ENCODE measurements around the gene ENDOU.

ENDOU gene

GRCh38 chr12:47755655-47756562 is 30.6 kb upstream of the ENDOU start:
- no peak for TF ChIP-seq CTCF (IDR thresholded peaks at IDR 0.05; ENCODE audit: low read depth, low read length, missing control alignments)
- no peak overlapping the region for H3K4me3 ChIP-seq (replicated peaks; ENCODE audit: low read depth, low read length)
- no peak for DNase-seq (ENCODE audit: extremely low read depth, low read depth)

- H3K4me3 ChIP-seq (replicated peaks; ENCODE audit: low read depth, low read length), result no peak overlapping the region
- no peak for TF ChIP-seq CTCF (IDR thresholded peaks at IDR 0.05; ENCODE audit: low read depth, low read length, missing control alignments)
- DNase-seq (ENCODE audit: extremely low read depth, low read depth), result no peak
Measured at GRCh38 chr12:47754881-47755280, 29.6 kb upstream of the ENDOU start.

GRCh38 chr12:47754126-47754525 is 28.8 kb upstream of the ENDOU start:
- TF ChIP-seq CTCF (IDR thresholded peaks at IDR 0.05; ENCODE audit: low read depth, low read length, missing control alignments), result no peak
- no peak overlapping the region for H3K4me3 ChIP-seq (replicated peaks; ENCODE audit: low read depth, low read length)
- DNase-seq (ENCODE audit: extremely low read depth, low read depth), result no peak

DNA sequence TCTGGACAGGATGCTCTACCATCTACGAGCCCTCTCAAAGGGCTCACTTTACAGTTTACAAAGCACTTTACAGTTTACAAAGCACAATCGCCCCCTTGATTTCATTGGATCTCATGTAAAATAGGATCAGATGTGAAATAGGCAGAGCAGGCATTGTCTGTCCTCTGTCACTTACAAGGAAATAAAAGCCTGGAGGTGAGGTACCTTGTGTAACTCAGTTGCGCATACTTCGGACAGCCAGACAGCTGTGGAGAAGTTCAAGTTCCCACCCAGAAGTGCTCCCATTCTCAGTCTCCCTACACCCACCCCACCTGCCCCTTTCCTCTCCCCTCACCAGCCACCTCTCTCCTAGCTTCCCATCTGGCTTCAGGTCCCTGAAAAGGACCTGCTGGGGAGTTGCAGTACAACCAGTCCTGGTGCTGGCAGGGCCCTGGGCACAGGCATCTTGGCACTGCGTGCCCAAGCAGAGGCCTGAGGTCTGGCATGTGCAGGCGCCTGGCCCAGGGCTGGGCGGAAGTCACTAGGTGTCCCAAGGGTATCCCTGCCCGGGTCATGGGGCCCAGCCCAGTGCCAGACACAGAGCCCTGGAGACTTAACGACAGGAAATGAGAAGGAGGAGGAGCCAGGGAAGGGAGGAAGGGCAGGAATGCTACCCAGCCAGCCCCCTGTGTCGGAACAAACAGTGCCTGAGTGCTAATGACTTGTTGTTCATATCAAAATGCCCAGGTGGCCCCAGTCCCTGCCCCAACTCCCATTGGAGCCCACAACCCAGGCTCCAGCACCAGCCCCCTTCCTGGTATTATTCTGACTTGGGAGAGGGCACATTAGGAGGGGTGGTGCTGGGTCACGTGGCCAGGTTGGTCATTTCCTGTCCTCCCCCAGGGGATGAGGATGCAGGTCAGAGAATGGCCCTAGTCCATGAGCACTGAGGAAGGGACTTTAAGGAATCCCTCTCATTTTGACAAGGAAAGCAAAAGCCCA is 28.0 kb upstream of the ENDOU start:
- TF ChIP-seq CTCF (IDR thresholded peaks at IDR 0.05; ENCODE audit: low read depth, low read length, missing control alignments), result no peak
- DNase-seq (ENCODE audit: extremely low read depth, low read depth), result no peak
- no peak overlapping the region for H3K4me3 ChIP-seq (replicated peaks; ENCODE audit: low read depth, low read length)

DNA sequence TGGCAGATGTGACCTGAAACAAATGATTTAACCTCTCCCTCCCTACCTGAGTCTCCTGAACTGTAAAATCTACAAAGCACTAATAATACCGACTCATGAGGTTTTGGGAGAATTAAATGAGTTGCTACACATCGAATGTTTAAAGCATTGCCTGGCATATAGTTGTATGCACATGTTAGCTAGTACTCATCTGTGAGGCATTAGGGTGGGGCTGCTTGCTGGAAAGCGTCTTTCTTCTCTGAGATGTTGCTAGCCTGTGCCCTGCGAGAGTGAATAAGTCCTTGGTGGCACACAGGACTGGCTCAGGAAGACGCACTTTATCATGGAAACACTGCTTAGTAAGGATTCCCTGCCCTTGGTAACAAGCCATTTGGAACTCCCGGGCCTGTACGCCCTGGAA is 27.3 kb upstream of the ENDOU start:
- no peak for TF ChIP-seq CTCF (IDR thresholded peaks at IDR 0.05; ENCODE audit: low read depth, low read length, missing control alignments)
- DNase-seq (ENCODE audit: extremely low read depth, low read depth), result no peak
- H3K4me3 ChIP-seq (replicated peaks; ENCODE audit: low read depth, low read length), result no peak overlapping the region

GRCh38 chr12:47752121-47752520 is 26.8 kb upstream of the ENDOU start:
- TF ChIP-seq CTCF (IDR thresholded peaks at IDR 0.05; ENCODE audit: low read depth, low read length, missing control alignments), result no peak
- no peak for DNase-seq (ENCODE audit: extremely low read depth, low read depth)
- H3K4me3 ChIP-seq (replicated peaks; ENCODE audit: low read depth, low read length), result no peak overlapping the region
